CD14-positive monocyte (primary cell): ENCODE measurements around the gene RHBG. TPM values are rescaled to one million over a fixed set of nuclear protein-coding genes. Genes with fewer than 3 reads are reported as not detected.

ENCODE experiments used
- DNase-seq, 3 donors: peaks; one replicate each; pipeline ENCODE4 v3.0.0-alpha.2; 2011 to 2022
- H2AFZ ChIP-seq: 2 replicates; pipeline ENCODE4 v1.6.0; 2012; ENCODE audit warnings: mild to moderate bottlenecking, low read depth, low read length, inconsistent platforms; ENCODE audit not compliant: insufficient read depth, poor library complexity, severe bottlenecking
- H3K27ac ChIP-seq, 2 donors: 1 replicate in 1 of 2; 2 replicates in 1 of 2; pipeline ENCODE4 v1.5.1; 2012 to 2013; ENCODE audit warnings: low read length in 2 of 2, control low read depth in 1 of 2, inconsistent platforms in 1 of 2, low read depth in 1 of 2, mild to moderate bottlenecking in 1 of 2
- H3K27me3 ChIP-seq, 2 donors: one replicate each; pipeline versions ENCODE4 v1.6.0 to v1.6.1; 2011 to 2013; ENCODE audit warnings: low read length in 2 of 2; ENCODE audit not compliant: control insufficient read depth in 2 of 2, insufficient read depth in 2 of 2
- H3K36me3 ChIP-seq, 2 donors: replicated peaks in 1 of 2; 1 replicate in 1 of 2; 2 replicates in 1 of 2; pipeline versions ENCODE4 v1.5.1 to v1.6.1; 2012 to 2013; ENCODE audit warnings: low read length in 2 of 2, control low read depth in 1 of 2, inconsistent platforms in 1 of 2, mild to moderate bottlenecking in 1 of 2; ENCODE audit not compliant: insufficient read depth in 2 of 2, control insufficient read depth in 1 of 2
- H3K4me1 ChIP-seq, 2 donors: 1 replicate in 1 of 2; 2 replicates in 1 of 2; pipeline versions ENCODE4 v1.5.1 to v1.6.1; 2012 to 2013; ENCODE audit warnings: low read length in 2 of 2, control low read depth in 1 of 2, inconsistent platforms in 1 of 2, mild to moderate bottlenecking in 1 of 2, moderate library complexity in 1 of 2; ENCODE audit not compliant: insufficient read depth in 2 of 2, control insufficient read depth in 1 of 2
- H3K4me2 ChIP-seq: replicated peaks from 2 replicates; pipeline ENCODE3; 2012; ENCODE audit warnings: low read length, moderate library complexity, mild to moderate bottlenecking; ENCODE audit not compliant: poor library complexity, severe bottlenecking; ENCODE audit errors: extremely low read depth
- H3K4me3 ChIP-seq, 3 experiments: fragments of 200-600 bp in 1 of 3; sonication (generic) in 1 of 3; replicated peaks in 1 of 3; 1 replicate in 2 of 3; 2 replicates in 1 of 3; pipeline ENCODE4 v1.5.1; 2011 to 2013; ENCODE audit warnings: low read length in 3 of 3, mild to moderate bottlenecking in 3 of 3, control low read depth in 2 of 3, low read depth in 2 of 3, inconsistent platforms in 1 of 3, moderate library complexity in 1 of 3
- H3K79me2 ChIP-seq: 2 replicates; pipeline ENCODE4 v1.6.0; 2012; ENCODE audit warnings: mild to moderate bottlenecking, control low read depth, inconsistent platforms, low read length, moderate library complexity; ENCODE audit not compliant: insufficient read depth
- H3K9ac ChIP-seq: 2 replicates; pipeline ENCODE4 v1.6.0; 2017; ENCODE audit warnings: low read length, mild to moderate bottlenecking; ENCODE audit not compliant: insufficient read depth, poor library complexity, severe bottlenecking
- H3K9me3 ChIP-seq, 2 donors: replicated peaks in 1 of 2; 1 replicate in 1 of 2; 2 replicates in 1 of 2; pipeline versions ENCODE4 v1.5.1 to v1.6.1; 2012 to 2013; ENCODE audit warnings: low read length in 2 of 2, control low read depth in 1 of 2; ENCODE audit not compliant: control insufficient read depth in 1 of 2, insufficient read depth in 1 of 2
- H4K20me1 ChIP-seq: 2 replicates; pipeline ENCODE4 v1.6.0; 2012; ENCODE audit warnings: mild to moderate bottlenecking, low read length, control low read depth, moderate library complexity; ENCODE audit not compliant: insufficient read depth
- H3K27ac Mint-ChIP-seq, 7 donors: one replicate each; pipeline ENCODE4 v1.8.0; 2020; ENCODE audit warnings: mild to moderate bottlenecking in 7 of 7, mixed read lengths in 7 of 7, moderate library complexity in 6 of 7, inconsistent platforms in 2 of 7
- H3K27me3 Mint-ChIP-seq, 3 donors: one replicate each; pipeline ENCODE4 v1.8.0; 2021 to 2022; ENCODE audit warnings: low read depth in 3 of 3, mild to moderate bottlenecking in 3 of 3, mixed read lengths in 3 of 3, moderate library complexity in 3 of 3, inconsistent platforms in 1 of 3
- H3K36me3 Mint-ChIP-seq, 2 donors: one replicate each; pipeline ENCODE4 v1.8.0; 2020; ENCODE audit warnings: mixed read lengths in 2 of 2, inconsistent platforms in 1 of 2, mild to moderate bottlenecking in 1 of 2
- H3K4me1 Mint-ChIP-seq: one replicate; pipeline ENCODE4 v1.8.0; 2020; ENCODE audit warnings: mild to moderate bottlenecking, mixed read lengths
- H3K4me3 Mint-ChIP-seq, 2 donors: one replicate each; pipeline ENCODE4 v1.8.0; 2020; ENCODE audit warnings: mild to moderate bottlenecking in 2 of 2, mixed read lengths in 2 of 2, moderate library complexity in 1 of 2
- H3K9me3 Mint-ChIP-seq, 7 donors: one replicate each; pipeline ENCODE4 v1.8.0; 2020 to 2022; ENCODE audit warnings: mixed read lengths in 7 of 7, mild to moderate bottlenecking in 6 of 7, moderate library complexity in 6 of 7, inconsistent platforms in 2 of 7
- CTCF ChIP-seq: fragments of 200-600 bp; IDR thresholded peaks from one replicate; pipeline ENCODE4 v1.8.0; 2022; ENCODE audit warnings: antibody characterized with exemption, mild to moderate bottlenecking
- WGBS: methylation state at CpG from one replicate; pipeline ENCODE4 v1.1.5; 2013; ENCODE audit warnings: missing lambda C conversion rate; ENCODE audit not compliant: insufficient coverage; 5-methylcytosine and 5-hydroxymethylcytosine counted together
- intact Hi-C, 2 donors: fragments of 100-400 bp; cut with micrococcal nuclease; formaldehyde crosslinking; loops; one replicate each; pipeline versions ENCODE4 v1.15.0 to v1.15.1; 2023
- polyA plus RNA-seq, 3 donors: library from polyadenylated mRNA; depleted of rRNA in 1 of 3; unstranded in 2 of 3; stranded (reverse) in 1 of 3; fragments of 300-500 nt in 2 of 3; fragments of >200 nt in 1 of 3; fragmentation: Illumina TruSeq in 2 of 3; gene quantifications; 1 replicate in 2 of 3; 2 replicates in 1 of 3; pipeline ENCODE4 v1.2.3, GENCODE V29; 2012 to 2021

RHBG gene
- polyA plus RNA-seq, 3 donors = 0.08 TPM; not detected in 2

GRCh38 chr1:156372876-156373275, 3.9 kb downstream of the RHBG start:
- Histone ChIP-seq H3K27ac (no peak overlapping the region), H2AFZ (no peak overlapping the region), H3K4me2 (no peak overlapping the region), H3K9ac (no peak overlapping the region), H3K79me2 (no peaks in the 10 kb centered on the region), H3K4me1 (peaks cover 58 to 69% of the 10 kb centered on the region in 2 donors), H4K20me1 (no peaks in the 10 kb centered on the region), H3K27me3 (peaks cover 0 to 16% of the 10 kb centered on the region in 2 donors), H3K4me3 (no peak overlapping the region), H3K9me3 (no peaks in the 10 kb centered on the region), H3K36me3 (no peaks in the 10 kb centered on the region)
- TF ChIP-seq CTCF = no peak
- no peaks in the 10 kb centered on the region for H3K9me3 Mint-ChIP-seq
- 100% methylated on average over 4 of the region's 4 CpGs for WGBS
- no peak overlapping the region for H3K27ac Mint-ChIP-seq
- DNase-seq = no peak
- no peak overlapping the region for H3K4me3 Mint-ChIP-seq
- intact Hi-C loops = no loop called here
- peaks cover 13 to 20% (median 13%) of the 10 kb centered on the region in 3 donors for H3K27me3 Mint-ChIP-seq
- H3K4me1 Mint-ChIP-seq = peaks cover 53% of the 10 kb centered on the region
- H3K36me3 Mint-ChIP-seq = peaks cover 0 to 3% of the 10 kb centered on the region in 2 donors

DNA sequence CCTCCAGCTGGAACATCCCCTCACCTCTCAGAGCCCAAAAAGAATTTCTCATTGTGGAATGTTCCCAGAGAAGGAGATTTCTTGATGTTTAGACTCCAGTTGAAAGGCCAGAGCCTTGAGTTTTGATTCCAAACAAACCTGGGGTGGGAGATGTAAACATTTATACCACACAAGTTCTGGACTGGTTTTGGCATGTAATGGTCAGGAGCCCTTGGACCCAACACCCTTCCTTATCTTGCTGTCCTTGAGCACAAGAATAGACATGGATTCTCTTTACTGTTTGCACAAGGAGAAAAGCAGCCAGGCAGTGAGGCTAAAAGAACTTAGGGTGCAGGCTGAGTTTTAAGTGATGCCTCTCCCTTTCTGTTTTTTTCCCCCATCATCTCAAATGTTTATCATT, 4.5 kb downstream of the RHBG start:
- Histone ChIP-seq H3K4me2 (no peak overlapping the region), H2AFZ (no peak overlapping the region), H3K4me3 (no peak overlapping the region), H3K9ac (no peak overlapping the region), H3K4me1 (peaks cover 58 to 68% of the 10 kb centered on the region in 2 donors), H3K79me2 (no peaks in the 10 kb centered on the region), H4K20me1 (no peaks in the 10 kb centered on the region), H3K9me3 (no peaks in the 10 kb centered on the region), H3K27ac (no peak overlapping the region), H3K27me3 (peaks cover 0 to 10% of the 10 kb centered on the region in 2 donors), H3K36me3 (no peaks in the 10 kb centered on the region)
- Mint-ChIP-seq H3K27me3 (peaks cover 6 to 13% (median 9%) of the 10 kb centered on the region in 3 donors), H3K4me3 (no peak overlapping the region), H3K9me3 (no peaks in the 10 kb centered on the region), H3K36me3 (peaks cover 0 to 3% of the 10 kb centered on the region in 2 donors), H3K27ac (no peak overlapping the region), H3K4me1 (peaks cover 53% of the 10 kb centered on the region)
- intact Hi-C loops = no loop called here
- no peak for TF ChIP-seq CTCF
- no peak for DNase-seq
